ENCODE measurements around the gene RNF227. TPM values are rescaled to one million over a fixed set of nuclear protein-coding genes. Genes with fewer than 3 reads are reported as not detected.
"Not testable (repeated sequence)": the region's sequence is repeated elsewhere in the genome, so short reads cannot be mapped to it uniquely, and the experiment has no call there.

The RNF227 gene
- total RNA-seq, 1 experiment from 2014 or later: 1.6 TPM

DNA sequence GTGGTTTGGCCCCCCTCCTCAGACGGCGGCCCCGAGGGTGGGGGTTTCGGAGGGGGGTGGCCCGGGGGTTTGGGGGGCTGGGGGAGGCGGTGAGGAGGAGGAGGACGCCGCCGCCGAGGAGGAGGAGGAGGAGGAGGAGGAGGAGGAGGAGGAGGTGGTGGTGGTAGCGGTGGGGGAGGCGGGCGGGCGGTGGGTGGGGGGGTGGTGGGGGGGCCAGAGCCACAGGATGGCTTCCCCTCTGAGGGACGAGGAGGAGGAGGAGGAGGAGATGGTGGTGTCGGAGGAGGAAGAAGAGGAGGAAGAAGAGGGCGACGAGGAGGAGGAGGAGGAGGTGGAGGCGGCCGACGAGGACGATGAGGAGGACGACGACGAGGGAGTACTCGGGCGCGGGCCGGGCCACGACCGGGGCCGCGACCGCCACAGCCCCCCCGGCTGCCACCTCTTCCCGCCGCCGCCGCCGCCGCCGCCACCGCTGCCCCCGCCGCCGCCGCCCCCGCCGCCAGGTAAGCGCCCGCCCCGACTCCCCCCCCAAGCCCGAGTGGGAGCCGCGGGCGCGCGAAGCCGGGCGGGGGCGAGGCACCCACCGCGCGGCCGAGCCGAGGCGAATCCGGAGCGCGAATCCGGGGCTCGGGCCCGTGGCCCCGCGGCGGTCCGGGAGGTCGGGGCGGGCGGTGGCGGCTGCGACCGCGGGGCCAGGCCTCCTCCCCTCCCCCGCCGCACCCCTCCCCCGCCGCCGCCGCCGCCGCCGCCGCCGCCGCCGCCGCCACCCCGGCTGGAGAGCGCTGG is 31.3 kb downstream of the RNF227 start:
- Histone ChIP-seq H3K9me3 (no peaks in the 10 kb centered on the region), H3K36me3 (peaks cover 8% of the 10 kb centered on the region), H3K4me3 (peak overlapping the region; percentile 67), H3K27me3 (no peaks in the 10 kb centered on the region)
- peak; percentile 33 for DNase-seq

- H3K27me3 ChIP-seq: no peaks in the 10 kb centered on the region
- peak overlapping the region; percentile 25 for H3K4me3 ChIP-seq
- no peaks in the 10 kb centered on the region for H3K9me3 ChIP-seq
- H3K36me3 ChIP-seq: peaks cover 5% of the 10 kb centered on the region; the same call in 1 of the 2 replicates
- no peak for DNase-seq
These were observed 32.2 kb downstream of the RNF227 start for GRCh38 chr17:7883781-7884386.

DNA sequence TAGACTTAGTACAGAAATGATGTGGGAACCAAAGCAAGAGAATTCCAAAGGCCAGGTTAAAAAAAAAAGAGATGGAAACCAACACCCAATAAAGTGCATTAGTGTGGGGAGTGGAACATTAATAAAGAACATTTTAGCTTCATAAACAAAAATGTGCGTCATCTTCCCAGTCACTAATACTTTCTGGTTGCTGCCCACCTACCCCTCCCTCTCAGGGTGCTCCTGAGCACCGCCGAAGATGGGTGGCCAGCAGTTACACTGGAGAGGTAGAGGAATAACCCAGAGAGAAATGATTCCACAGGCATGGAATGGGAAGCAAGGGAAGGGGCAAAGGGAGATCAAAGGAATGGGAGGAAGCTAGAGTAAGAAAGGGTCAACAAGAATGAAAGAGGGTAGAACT is 33.5 kb downstream of the RNF227 start:
- no peaks in the 10 kb centered on the region for H3K27me3 ChIP-seq
- no peak for DNase-seq
- peaks cover 5% of the 10 kb centered on the region; the same call in 1 of the 2 replicates for H3K36me3 ChIP-seq
- no peak overlapping the region for H3K4me3 ChIP-seq
- no peaks in the 10 kb centered on the region for H3K9me3 ChIP-seq

DNA sequence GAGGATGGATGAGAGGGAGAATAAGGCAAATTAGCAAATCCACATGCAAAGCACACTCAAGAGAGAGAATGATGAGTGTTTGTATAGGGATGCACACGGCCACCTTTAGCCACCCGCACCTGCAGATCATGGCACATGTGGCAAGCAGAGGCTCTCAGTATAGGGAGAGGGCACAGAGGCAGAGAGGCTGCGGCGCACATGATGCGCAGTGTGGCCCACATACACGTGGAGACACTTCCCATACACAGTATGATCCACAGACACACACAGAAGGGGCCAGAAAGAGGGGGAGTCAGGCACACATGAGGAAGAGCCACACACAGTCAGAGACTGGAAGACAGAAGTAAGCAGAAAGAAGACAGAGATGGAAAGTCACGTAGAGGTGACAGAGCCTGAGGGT is 34.0 kb downstream of the RNF227 start:
- Histone ChIP-seq H3K4me3 (no peak overlapping the region), H3K36me3 (peaks cover 5% of the 10 kb centered on the region; the same call in 1 of the 2 replicates), H3K27me3 (no peaks in the 10 kb centered on the region), H3K9me3 (no peaks in the 10 kb centered on the region)
- DNase-seq: no peak

GRCh38 chr17:7881276-7882054 is 34.6 kb downstream of the RNF227 start:
- H3K9me3 ChIP-seq: no peaks in the 10 kb centered on the region
- H3K27me3 ChIP-seq: no peaks in the 10 kb centered on the region
- DNase-seq: no peak
- peaks cover 5% of the 10 kb centered on the region; the same call in 1 of the 2 replicates for H3K36me3 ChIP-seq
- no peak overlapping the region for H3K4me3 ChIP-seq

- no peak overlapping the region for H3K4me3 ChIP-seq
- peaks cover 8% of the 10 kb centered on the region; the same call in 1 of the 2 replicates for H3K36me3 ChIP-seq
- no peaks in the 10 kb centered on the region for H3K27me3 ChIP-seq
- H3K9me3 ChIP-seq: no peaks in the 10 kb centered on the region
- DNase-seq: no peak
These were observed 35.8 kb downstream of the RNF227 start for GRCh38 chr17:7880076-7880868.

GRCh38 chr17:7878234-7878633 is 37.9 kb downstream of the RNF227 start:
- H3K9me3 ChIP-seq: no peaks in the 10 kb centered on the region
- peaks cover 8% of the 10 kb centered on the region; the same call in 1 of the 2 replicates for H3K36me3 ChIP-seq

DNA sequence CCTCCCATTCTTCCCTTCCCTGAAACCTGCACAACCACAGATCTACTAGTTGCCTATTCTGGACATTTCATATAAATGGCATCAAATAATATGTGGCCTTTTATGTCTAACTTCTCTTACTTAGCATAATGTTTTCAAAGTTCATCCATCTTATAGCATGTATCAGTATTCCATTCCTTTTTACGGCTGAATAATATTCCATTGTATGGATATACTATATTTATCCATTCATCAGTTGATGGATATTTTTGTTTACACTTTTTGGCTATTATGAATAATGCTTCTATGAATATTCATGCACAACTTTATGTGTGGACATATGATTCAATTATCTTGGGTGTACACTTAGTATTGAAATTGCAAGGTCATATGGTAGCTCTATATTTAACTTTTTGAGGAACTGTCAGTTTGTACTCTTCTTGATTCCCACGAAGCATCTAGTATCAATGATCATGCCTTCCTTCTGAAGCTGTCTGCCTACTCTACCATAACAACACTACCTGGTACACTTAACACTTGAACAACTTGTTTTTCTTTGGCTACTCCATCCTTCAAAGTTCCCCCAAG is 40.2 kb downstream of the RNF227 start:
- DNase-seq: no peak
- Histone ChIP-seq H3K36me3 (peaks cover 6% of the 10 kb centered on the region; the same call in 1 of the 2 replicates), H3K9me3 (no peaks in the 10 kb centered on the region), H3K27me3 (no peaks in the 10 kb centered on the region), H3K4me3 (no peak overlapping the region)

More at GRCh38 chr17:7878234-7878633, 37.9 kb downstream of the RNF227 start:
- Histone ChIP-seq H3K4me3 (no peak overlapping the region), H3K27me3 (no peaks in the 10 kb centered on the region)
- DNase-seq: no peak

DNA sequence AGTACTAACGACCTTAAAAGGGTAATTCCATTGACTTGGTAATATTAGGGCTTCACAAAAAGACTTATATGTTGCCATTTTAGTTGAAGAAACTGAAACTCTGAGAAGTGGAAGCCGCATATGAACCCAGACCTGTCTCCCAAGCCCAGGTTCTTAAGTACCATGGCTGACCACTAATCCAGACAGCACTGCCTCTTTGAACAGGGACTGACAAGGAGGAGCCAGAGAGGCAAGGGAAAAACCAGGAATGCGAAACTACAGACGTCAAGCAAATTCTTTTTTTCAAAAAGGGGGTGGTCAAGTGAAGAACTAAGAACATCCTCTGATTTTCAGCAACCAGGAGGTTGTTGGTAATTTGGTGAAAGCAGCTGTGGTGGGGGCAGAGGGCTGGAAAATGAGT is 43.0 kb downstream of the RNF227 start:
- no peak overlapping the region for H3K4me3 ChIP-seq
- DNase-seq: no peak
- no peaks in the 10 kb centered on the region for H3K27me3 ChIP-seq
- H3K36me3 ChIP-seq: peaks cover 3% of the 10 kb centered on the region; the same call in 1 of the 2 replicates
- no peaks in the 10 kb centered on the region for H3K9me3 ChIP-seq

GRCh38 chr17:7867881-7868329 is 48.2 kb downstream of the RNF227 start:
- Histone ChIP-seq H3K4me3 (no peak overlapping the region), H3K27me3 (no peaks in the 10 kb centered on the region), H3K9me3 (peaks cover 4% of the 10 kb centered on the region; the same call in 1 of the 2 replicates), H3K36me3 (peaks cover 21% of the 10 kb centered on the region)
- no peak for DNase-seq

DNA sequence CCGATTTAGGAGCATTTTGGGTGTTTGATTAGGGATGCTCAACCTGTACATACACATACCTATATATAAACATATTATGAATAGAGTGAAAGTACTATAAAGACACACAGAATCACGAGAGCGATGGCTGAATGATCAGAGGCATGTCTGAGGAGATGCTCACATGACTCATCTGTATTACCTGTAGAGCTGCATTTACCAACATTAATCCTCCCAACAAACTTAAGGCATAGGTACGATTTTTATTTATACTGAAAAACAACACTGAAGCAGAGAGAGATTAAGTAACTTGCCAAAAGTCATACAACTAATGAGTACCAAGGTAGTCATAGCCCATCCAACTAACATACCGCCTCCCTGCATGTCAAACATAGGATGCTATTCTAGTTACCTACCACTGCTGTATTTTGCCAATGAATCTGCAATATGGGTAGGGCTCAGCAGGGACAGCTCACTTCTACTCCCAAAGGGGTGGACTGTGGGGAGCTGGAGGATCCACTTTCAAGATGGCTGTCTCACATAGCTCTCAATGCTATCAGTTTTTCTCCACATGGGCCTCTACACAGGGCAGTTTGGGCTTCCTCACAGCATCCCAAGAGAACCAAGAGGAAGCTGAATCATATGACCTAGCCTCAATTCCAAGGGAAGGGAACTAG is 51.0 kb downstream of the RNF227 start:
- Histone ChIP-seq H3K36me3 (peaks cover 32% of the 10 kb centered on the region), H3K4me3 (no peak overlapping the region), H3K9me3 (peaks cover 4% of the 10 kb centered on the region; the same call in 1 of the 2 replicates), H3K27me3 (no peaks in the 10 kb centered on the region)
- no peak for DNase-seq

DNA sequence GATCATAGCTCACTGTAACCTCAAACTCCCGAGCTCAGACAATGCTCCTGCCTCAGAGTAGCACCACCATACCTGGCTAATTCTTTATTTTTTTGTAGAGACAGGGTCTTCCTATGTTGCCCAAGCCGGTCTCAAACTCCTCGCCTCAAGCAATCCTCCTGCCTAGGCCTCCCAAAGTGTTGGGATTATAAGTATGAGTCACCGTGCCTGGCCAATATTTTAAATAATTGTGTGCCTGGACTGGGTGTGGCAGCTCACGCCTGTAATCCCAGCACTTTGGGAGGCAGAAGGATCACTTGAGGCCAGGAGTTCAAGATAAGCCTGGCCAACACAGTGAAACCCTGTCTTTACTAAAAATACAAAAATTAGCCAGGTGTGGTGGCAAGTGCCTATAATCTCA is 51.7 kb downstream of the RNF227 start:
- not testable (repeated sequence) for DNase-seq, H3K9me3 ChIP-seq, H3K4me3 ChIP-seq, H3K27me3 ChIP-seq
- peaks cover 36% of the 10 kb centered on the region for H3K36me3 ChIP-seq
